Brain microvascular endothelial cell (primary cell): ENCODE measurements around the gene PIK3C2B.

Experiments
- DNase-seq: peaks from one replicate; pipeline ENCODE4 v3.0.0-alpha.2; 2020
- H3K27ac ChIP-seq: fragments of 250-450 bp; sonication (Bioruptor Pico); 2 replicates; pipeline ENCODE4 v1.5.1; 2020; ENCODE audit warnings: mild to moderate bottlenecking, moderate library complexity
- H3K27me3 ChIP-seq: fragments of 250-450 bp; sonication (Bioruptor Pico); replicated peaks from 2 replicates; pipeline ENCODE4 v1.5.1; 2020; ENCODE audit warnings: mild to moderate bottlenecking
- H3K36me3 ChIP-seq: fragments of 250-450 bp; sonication (Bioruptor Pico); replicated peaks from 2 replicates; pipeline ENCODE4 v1.5.1; 2020; ENCODE audit warnings: mild to moderate bottlenecking
- H3K4me3 ChIP-seq: 2 replicates; pipeline ENCODE4 v1.5.1; 2011; ENCODE audit warnings: low read depth, mild to moderate bottlenecking, control low read depth, low read length, moderate library complexity
- in situ Hi-C: cut with HindIII; loops from 2 replicates; pipeline ENCODE4 v1.10.0; 2017; ENCODE audit warnings: low sequenced_read_pairs, low pct_ligation_motif_present
- TF ChIP-seq, protein P1 (sequence below): IDR thresholded peaks from 2 replicates; pipeline ENCODE4 v1.5.1; 2011; ENCODE audit warnings: low read depth, mild to moderate bottlenecking, moderate library complexity, low read length, control low read depth, inconsistent platforms; ENCODE audit errors: missing control alignments

The PIK3C2B gene

DNA sequence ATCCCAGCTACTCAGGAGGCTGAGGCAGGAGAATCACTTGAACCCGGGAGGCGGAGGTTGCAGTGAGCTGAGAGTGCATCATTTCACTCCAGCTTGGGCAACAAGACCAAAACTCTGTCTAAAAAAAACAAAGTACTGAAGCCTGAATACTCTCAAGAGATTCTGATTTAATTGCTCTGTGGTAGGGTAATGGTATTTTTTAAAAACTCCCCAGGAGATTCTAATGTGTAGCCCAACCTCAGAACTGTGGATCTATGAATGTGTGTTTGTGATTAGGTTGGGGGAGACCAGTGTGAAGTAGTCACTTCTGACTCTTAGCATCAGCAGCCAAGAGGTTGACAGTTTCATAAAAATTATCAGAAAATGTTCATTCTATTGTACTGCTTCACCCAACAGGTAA is 21.9 kb downstream of the PIK3C2B start:
- Histone ChIP-seq H3K27me3 (peaks cover 4% of the 10 kb centered on the region), H3K36me3 (no peaks in the 10 kb centered on the region), H3K27ac (no peak overlapping the region), H3K4me3 (no peak overlapping the region)
- TF ChIP-seq, protein P1, sequence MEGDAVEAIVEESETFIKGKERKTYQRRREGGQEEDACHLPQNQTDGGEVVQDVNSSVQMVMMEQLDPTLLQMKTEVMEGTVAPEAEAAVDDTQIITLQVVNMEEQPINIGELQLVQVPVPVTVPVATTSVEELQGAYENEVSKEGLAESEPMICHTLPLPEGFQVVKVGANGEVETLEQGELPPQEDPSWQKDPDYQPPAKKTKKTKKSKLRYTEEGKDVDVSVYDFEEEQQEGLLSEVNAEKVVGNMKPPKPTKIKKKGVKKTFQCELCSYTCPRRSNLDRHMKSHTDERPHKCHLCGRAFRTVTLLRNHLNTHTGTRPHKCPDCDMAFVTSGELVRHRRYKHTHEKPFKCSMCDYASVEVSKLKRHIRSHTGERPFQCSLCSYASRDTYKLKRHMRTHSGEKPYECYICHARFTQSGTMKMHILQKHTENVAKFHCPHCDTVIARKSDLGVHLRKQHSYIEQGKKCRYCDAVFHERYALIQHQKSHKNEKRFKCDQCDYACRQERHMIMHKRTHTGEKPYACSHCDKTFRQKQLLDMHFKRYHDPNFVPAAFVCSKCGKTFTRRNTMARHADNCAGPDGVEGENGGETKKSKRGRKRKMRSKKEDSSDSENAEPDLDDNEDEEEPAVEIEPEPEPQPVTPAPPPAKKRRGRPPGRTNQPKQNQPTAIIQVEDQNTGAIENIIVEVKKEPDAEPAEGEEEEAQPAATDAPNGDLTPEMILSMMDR = no peak
- no peak for DNase-seq
- in situ Hi-C loops = no loop called here

GRCh38 chr1:204471687-204472086 is 22.9 kb downstream of the PIK3C2B start:
- Histone ChIP-seq H3K36me3 (no peaks in the 10 kb centered on the region), H3K27me3 (peaks cover 4% of the 10 kb centered on the region), H3K4me3 (no peak overlapping the region), H3K27ac (no peak overlapping the region)
- in situ Hi-C loops = no loop called here
- no peak for DNase-seq
- TF ChIP-seq, protein P1 = no peak

- TF ChIP-seq, protein P1 = no peak
- no peak for DNase-seq
Observed at GRCh38 chr1:204469304-204469703, 25.3 kb downstream of the PIK3C2B start.

DNA sequence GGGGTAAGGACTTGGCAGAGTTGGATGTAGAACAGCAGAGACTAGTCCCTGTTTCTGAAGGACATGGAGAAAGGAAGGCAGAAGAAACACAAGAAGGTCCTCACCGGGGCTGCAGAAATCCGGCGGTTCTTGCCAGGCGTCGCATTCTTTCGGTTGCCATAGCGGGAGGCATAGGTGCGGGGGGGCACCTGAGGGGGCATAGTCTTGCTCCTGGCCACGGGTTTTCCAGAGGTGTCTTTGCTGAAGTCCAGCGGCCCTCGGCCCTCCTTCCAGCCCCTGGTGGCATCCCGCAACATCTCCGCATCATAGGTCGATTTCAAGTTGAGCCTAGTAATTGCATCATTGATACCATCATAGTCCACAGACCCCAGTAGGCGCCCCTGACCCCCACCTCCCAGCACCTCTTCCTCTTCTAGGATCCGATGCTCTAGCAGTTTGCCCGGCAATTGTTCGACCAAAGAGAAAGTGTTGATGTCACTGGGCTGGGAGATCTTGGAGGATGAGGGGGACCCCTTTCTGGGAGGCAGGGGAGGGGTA is 25.8 kb downstream of the PIK3C2B start:
- no peaks in the 10 kb centered on the region for H3K36me3 ChIP-seq
- H3K27ac ChIP-seq = no peak overlapping the region
- no peaks in the 10 kb centered on the region for H3K27me3 ChIP-seq
- no peak for DNase-seq
- in situ Hi-C loops = no loop called here
- TF ChIP-seq, protein P1 = no peak
- no peak overlapping the region for H3K4me3 ChIP-seq

More at GRCh38 chr1:204469304-204469703, 25.3 kb downstream of the PIK3C2B start:
- Histone ChIP-seq H3K36me3 (no peaks in the 10 kb centered on the region), H3K27ac (no peak overlapping the region), H3K27me3 (peaks cover 3% of the 10 kb centered on the region), H3K4me3 (no peak overlapping the region)
- in situ Hi-C loops = no loop called here

DNA sequence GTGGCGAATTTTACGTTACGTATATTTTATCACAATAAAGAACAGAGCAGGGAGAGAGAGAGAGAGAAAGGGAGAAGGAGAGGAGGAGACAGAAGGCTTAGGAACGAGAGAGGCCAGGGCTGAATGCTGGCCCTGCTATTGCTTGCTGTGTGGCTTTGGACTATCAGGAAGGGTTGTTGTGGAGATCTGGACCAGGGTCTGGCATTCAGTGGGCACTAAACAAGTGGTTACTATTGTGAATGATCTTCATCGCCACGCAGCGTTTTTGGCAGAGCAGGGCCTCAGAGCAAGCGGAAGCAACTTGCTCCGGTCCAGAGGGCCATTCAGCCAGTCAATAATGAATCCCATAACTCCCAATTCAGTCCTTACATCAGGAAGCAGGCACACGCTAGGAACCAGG is 26.4 kb downstream of the PIK3C2B start:
- no peak overlapping the region for H3K27ac ChIP-seq
- no peak for DNase-seq
- TF ChIP-seq, protein P1 = no peak
- in situ Hi-C loops = no loop called here
- H3K36me3 ChIP-seq = no peaks in the 10 kb centered on the region
- H3K4me3 ChIP-seq = no peak overlapping the region
- no peaks in the 10 kb centered on the region for H3K27me3 ChIP-seq
